HL-60/S4 treated with retinoic acid at 250 ng/mL for 4 days and 3 days (cell line): ENCODE measurements around the gene C11orf54.
"Not testable (repeated sequence)": the region's sequence is repeated elsewhere in the genome, so short reads cannot be mapped to it uniquely, and the experiment has no call there.

Experiments
- in situ Hi-C: fragments of 300-500 bp; cut with MboI; formaldehyde crosslinking; loops from 2 replicates; pipeline ENCODE4 v1.7.0; 2022; ENCODE audit warnings: low sequenced_read_pairs

Gene C11orf54

DNA sequence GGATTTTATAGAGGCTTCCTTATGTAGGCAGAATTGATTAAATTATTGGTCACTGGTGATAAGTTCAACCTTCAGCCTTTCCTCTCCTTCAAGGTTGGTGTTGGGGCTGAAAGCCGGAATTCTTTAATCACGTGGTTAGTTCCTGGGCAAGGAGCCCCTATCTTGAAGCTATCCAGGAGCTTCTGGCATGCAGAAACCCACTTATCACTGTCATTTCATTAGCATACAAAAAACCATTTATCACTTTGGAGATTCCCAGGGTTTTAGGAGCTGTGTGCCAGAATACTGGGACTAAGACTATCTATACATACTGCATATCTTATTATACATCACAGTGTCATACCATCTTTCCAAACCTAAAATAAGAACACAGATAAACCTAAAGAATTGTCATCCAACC, 24.1 kb downstream of the C11orf54 start:
- in situ Hi-C loops, result no loop called here

DNA sequence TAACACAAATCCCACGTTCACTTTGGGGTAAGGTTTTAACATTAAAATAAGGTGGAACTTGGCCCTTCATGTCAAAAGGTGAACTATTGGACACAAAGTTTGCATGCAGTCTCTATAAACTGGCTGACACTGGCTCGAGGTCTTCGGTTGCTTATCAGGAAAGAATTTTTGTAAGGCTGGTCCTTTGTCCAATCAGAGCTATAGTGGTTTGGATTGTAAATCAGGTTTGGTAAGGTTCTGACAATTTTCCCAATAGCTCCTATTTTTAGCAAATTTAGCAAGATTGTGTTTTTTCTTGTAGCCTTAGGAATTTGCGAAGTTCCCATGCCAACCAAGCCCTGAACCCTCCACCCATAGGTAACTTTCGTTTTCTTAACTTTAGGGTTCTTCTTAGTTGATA, 25.0 kb downstream of the C11orf54 start:
- in situ Hi-C loops, result no loop called here

DNA sequence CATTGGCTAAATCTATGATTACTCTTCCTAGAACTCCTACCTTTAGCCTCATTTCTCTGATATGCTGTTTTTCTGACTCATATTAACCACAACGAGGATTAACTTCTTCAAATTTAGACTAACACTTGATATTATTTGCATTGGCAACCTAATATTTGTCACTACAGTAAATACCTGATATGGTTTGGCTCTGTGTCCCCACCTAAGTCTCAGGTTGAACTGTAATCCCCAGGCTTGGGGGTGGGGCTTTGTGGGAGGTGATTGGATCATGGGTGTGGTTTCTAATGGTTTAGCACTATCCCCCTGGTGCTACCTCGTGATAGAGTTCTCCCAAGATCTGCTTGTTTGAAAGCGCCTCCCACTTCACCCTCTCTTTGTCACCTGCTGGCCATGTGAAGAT, 25.5 kb downstream of the C11orf54 start:
- in situ Hi-C loops, result no loop called here

DNA sequence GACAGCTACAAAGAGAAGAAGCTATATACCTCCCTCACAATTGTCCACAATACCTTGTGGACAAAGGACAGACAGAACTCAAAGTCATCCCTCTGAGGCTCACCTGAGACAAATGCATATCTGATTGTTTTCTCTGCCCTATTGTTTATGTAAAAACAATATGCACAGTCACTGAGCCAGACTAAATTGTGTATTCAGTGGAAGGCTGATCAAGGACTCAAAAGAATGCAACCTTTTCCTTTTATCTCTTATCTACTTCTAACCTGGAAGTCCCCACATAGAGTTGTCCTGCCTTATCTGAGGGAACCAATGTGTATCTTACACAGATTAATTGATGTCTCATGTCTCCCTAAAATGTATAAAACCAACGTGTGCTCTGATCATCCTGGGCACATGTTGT, 28.7 kb downstream of the C11orf54 start:
- in situ Hi-C loops, result no loop called here

DNA sequence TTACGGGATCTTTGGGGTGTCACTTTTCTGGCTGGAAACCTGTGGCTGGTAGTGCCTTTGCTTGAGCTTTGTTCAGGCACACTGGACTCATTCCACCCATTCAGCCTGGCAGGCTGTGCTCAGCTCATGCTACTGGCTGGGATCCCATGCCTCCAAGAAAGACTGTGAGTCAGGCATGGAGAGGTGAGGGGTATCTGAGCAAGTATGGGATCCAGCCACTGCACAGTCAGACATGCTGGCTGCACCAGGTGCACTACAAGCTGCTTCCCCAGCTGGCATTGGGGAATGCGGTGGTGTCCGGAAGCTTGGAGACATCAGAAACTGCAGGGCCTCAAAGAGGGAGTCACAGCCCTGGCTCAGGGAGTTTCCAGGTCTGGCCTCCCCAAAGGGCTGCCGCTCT, 30.7 kb downstream of the C11orf54 start:
- in situ Hi-C loops, result no loop called here

DNA sequence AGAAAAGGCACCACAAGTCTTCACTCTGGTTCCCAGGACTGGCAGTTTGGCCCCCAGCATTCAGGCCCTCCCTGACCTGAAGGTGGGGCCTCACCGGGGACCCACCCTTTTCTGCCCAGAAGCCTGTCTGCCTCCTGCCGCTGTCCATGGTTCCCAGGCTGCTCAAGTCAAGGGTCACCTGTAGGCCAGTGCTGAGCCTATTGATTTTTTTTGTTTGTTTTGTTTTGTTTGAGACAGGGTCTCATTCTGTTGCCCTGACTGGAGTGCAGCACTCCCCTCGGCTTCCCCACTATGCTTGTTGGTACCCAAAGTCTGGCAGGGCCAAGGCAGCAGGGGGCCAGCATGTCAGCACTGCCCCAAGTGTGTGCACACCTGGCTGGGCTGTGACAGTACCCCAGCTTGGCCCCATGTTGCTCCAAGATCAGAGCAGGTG, 31.6 kb downstream of the C11orf54 start:
- in situ Hi-C loops, result no loop called here

DNA sequence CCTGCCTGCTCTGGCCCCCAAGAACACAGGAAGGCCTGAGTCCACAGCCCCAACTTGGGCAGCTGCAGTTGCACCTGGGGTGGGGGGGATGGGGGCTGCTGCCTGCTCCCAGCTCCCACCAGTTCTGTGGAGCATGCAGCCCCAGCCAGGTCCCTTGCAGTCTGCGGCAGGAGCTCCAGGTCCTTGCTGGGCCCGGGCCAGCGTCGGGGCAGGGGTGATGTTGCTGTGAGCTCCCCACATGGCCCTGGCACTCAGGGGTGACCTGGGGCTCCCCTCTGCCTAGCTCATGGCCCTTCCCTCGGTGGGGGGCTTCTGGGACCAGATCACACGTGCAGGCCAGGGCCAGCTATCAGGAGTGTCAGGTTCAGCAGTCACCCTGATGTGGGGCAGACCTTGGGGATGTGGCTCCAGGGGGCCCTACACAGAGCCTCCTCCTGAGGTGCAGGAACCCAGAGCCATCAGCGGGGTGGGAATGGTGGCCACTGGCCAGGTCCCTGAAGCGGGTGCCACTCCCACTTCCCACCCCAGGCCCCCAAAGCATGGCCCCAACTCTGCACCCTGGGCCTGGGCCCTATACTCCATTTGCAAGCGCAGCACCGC, 32.2 kb downstream of the C11orf54 start:
- in situ Hi-C loops, result no loop called here

DNA sequence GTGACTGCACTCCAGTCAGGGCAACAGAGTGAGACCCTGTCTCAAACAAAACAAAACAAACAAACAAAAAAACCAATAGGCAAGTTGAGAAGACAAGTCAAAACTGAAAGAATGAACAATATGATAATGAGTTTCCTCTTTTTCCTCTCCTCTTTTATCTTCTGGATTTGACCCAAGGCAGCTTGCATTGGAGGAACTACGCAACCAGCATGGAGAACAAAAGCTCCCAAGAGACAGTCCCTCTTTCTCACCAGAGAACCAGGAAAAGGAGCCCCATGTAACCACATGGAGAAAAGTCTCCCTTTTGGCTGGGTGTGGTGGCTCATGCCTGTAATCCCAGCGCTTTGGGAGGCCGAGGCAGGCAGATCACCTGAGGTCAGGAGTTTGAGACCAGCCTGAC, 33.1 kb downstream of the C11orf54 start:
- in situ Hi-C loops, result not testable (repeated sequence)

DNA sequence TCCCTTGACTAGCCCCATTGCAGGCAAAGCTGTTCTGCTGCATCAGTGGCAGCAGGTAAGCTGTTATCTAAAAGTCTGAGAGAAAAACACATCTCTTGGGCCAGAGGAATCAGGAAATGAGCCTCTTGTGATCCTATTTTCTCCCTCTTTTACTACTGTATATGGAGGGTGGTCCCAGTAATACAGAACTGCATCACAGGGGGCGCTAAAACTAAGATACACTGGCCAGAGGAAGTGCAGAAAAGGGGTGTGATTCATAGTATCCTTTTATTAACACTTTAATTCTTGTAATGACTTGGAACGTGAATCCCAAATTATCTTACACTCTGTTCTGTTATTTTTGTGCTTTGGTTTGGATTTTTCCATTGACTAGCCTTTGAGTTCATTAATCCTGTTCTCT, 33.8 kb downstream of the C11orf54 start:
- in situ Hi-C loops, result no loop called here

DNA sequence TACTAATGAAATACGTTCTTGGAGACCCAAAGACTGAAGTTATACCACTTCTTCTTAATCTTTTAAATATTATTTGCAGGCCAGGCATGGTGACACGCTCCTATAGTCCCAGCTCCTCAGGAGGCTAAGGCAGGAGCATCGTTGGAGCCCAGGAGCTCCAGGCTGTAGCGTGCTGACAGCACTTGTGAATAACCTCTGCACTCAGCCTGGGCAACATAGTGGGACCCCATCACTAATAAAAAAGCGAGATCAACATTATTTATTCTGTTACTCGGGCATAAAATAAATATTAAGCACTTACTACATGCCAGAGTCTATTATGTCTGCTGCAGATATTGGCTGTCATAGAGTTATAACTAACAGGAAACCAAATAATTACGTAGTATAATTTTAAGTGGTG, 41.9 kb downstream of the C11orf54 start:
- in situ Hi-C loops, result no loop called here

DNA sequence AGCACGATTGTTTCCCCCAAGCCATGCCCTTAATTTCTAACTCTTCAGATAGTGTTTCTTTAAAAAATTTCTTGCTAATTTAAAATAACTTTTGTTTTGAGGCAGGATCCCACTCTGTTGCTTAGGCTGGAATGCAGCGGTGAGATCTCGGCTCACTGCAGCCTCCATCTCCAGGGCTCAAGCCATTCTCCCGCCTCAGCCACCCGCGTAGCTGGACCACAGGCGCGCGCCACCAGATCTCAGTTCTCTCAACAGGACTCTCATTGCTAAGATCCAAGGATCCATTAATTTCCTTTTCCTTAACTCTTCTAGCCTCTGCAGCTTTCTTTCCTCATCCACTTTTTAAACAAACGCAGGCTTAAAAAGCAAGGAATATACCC, 42.3 kb downstream of the C11orf54 start:
- in situ Hi-C loops, result no loop called here

DNA sequence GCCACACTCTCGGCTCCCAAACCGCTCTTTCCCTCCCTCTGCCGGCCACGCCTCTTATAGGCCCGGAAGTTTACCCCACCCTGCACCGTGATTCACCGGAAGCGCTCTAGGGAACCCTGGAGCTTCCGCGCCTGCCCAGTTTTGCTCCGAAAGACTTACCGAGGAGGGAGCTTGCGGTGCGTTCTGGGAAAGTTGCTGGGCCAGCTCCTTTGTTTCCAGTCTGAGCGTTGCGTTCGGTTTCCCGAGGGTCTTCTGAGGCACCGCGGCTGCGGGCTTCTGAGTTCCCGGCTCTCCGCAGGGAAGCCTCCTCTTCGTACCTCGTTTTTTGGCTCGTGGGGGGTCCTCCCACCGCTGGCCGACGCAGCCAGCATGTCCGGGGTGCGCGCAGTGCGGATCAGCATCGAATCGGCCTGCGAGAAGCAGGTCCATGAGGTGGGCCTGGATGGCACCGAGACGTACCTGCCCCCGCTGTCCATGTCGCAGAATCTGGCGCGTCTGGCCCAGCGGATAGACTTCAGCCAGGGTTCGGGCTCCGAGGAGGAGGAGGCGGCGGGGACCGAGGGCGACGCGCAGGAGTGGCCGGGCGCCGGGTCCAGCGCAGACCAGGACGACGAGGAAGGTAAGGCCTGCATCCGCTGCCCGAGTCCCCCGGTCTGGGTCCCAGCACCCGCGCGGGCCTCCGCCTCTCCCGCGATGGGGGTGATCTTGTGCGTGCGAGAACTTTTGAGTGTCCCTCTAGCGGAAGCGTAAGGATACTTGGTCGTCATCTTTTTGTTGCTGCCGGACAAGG, 42.9 kb downstream of the C11orf54 start, which contains the start of gene MED17:
TSS of gene MED17 (plus strand) at position 138 of the 790 bp plus-strand sequence. CDS start at position 370, 232 bp downstream.
- in situ Hi-C loops, result no loop called here

DNA sequence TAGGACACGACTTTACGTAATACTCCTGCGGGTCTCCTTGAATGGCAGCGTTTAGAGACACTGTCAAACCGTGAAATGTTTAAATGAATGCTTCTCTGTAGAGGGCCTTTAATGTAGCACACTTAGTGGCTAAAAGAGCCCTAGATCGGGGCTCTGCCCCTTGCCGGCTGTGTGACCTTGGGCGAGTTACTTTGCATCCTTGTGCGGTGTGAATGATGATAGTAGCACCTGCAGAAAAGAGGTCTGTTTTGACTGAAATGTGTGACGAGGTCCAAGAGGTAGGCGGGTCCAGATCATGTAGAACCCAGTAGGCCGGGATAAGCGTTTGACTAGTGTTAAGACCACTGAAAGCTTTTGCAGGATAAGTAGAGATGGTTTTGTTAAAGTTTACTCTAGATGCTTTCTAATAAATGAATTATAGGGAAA, 43.5 kb downstream of the C11orf54 start:
- in situ Hi-C loops, result no loop called here

DNA sequence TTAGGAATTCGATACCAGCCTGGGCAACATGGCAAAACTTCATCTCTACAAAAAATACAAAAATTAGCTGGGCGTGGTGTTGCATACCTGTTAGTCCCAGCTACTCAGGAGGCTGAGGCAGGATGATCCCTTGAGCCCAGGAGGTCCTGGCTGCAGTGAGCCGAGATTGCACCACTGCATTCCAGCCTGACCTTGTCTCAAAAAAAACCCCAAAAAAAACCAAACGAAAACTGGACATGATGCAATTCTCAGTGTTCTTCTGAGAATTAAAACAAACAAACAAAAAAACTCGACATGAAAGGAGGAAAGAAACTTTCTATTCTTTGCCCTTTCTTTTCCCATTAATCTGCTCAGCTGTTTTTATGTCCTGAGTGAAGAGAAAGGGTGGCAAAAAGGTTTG, 50.0 kb downstream of the C11orf54 start:
- in situ Hi-C loops, result no loop called here

DNA sequence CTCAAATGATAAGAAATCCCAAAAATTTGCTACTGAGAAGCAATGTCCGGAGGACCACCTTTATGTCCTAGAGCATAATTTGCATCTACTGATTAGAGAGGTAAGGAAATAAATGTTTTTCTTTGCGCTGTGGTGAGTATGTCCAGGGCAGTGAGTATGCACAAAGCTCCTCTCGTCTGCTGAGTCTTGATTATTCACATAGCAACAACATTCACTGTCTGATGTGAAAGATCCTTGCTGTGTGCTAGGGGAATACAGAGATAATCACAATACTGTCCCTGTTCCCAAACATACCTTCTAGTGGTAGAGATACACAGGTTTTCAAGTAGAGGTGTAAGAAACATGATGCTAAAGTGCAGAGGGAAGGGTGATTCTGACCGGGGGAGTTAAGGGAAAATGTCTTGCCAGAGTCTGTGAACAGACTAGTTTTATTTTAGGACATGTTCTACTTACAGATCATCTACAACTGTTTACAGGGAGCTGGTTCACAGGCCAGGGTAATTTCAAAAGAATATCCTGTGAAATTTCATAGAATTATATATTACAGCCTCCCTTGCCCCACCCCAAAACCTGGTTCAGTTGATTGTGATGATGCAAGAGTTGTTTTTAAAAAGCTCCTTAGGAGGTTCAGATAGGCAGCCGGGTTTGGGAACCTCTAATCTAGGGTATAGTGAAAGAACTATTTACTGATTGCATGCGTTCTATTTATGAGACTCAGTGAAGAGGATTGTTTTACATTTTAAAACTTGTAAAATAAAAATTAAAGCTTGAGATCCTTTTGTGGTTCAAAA, 55.2 kb downstream of the C11orf54 start:
- in situ Hi-C loops, result no loop called here

DNA sequence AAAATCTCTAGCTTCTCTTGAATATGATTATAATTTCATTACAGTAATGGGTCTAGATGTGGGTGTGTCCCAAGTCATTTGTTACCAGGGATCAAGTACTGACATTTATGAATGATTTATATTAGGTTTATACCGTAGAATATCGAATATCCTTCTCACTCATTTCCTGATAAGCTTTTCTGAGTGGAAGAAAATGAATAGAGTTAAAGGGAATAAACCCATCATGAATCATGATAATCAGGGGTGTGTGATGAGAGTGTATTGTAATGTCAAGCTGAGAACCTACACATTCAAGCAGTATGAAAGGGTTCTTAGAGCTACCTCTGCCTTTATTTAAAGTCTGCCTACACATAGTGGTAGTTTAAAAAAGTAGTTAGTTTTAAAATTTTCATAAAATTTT, 59.9 kb downstream of the C11orf54 start:
- in situ Hi-C loops, result no loop called here

DNA sequence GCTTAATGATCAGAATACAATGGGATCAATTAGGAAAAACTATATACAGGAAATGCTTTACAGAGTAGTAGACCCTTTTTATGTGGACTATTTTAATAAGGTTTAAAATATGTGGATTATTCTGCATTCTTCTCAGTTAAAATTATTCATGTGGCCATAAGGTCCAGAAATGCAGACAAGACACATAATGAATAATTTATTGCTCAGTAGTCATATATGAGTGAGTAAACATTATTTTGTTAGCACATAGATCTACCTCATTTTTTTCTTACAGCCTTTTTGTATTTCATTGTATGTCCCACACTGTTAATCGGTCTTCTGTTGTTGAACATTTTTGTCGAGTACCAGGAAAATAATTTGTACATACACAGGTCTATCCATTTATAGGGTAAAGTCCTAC, 63.4 kb downstream of the C11orf54 start:
- in situ Hi-C loops, result no loop called here

DNA sequence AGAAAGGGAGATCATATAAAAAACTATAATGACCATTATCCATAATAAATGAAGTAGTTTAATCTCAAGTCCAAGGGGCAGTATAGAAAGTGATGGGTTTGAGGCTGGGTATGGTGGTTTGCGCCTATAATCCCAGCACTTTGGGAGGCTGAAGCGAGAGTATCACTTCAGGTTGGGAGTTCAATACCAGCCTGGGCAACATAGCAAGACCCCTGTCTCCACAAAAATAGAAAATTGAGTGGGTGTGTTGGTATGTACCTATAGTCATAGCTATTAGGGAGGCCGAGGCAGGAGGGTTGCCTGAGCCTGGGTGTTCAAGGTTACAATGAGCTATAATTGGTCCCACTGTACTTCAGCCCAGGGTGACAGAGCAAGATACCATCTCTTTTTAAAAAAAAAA, 66.5 kb downstream of the C11orf54 start:
- in situ Hi-C loops, result no loop called here

DNA sequence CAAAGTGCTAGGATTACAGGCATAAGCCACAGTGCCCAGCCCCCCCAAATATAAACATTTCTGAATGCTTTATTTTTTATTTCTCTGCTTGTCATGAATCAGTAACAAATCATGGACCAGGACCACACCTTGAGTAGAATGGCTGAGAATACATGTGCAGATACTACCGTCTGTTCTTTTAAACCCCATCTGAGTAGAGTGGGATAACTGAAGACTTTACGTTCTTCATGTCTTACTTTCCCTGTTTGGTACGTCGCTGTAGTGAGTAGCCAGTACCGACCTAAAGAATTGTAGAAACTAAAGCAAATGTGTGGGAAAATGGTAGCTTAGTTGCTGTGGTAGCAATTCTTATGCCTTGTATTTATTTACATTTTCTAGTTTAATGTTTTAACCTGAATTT, 72.5 kb downstream of the C11orf54 start:
- in situ Hi-C loops, result no loop called here
